NCI-H1694 (cell line): Measurements from ENCODE around the gene EFCC1.
A peak's percentile ranks its signal among the peaks of the same experiment; 100 is the strongest.
"Not testable (repeated sequence)": the region's sequence is repeated elsewhere in the genome, so short reads cannot be mapped to it uniquely, and the experiment has no call there.

Experiments
- DNase-seq: peaks from one replicate; lab custom pipeline; 2025; lab: John Stamatoyannopoulos, UW

The EFCC1 gene

GRCh38 chr3:129054605-129055104 is 53.6 kb downstream of the EFCC1 start:
- DNase-seq: no peak

GRCh38 chr3:129056451-129057173 is 55.5 kb downstream of the EFCC1 start:
- no peak for DNase-seq

DNA sequence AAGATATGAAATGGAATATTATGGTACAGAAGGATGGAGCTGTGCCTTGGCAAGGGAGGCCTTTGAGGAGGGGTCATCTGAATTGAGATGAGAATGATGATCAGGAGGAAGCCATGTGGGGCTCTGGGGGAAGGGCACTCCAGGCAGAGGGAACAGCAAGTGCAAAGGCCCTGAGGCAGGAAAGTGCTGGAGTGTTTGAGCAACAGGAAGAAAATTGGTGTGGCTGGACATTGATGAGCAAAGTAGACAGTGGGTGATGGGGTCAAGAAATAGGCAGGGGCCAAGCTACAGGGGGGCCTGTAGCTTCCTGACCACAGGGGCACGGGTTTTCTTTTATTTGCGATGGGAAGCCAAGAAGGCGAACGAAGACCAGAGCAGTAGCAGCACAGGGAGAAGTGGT is 56.1 kb downstream of the EFCC1 start:
- DNase-seq: no peak

GRCh38 chr3:129058441-129059200 is 57.5 kb downstream of the EFCC1 start:
- peak; percentile 95 for DNase-seq

DNA sequence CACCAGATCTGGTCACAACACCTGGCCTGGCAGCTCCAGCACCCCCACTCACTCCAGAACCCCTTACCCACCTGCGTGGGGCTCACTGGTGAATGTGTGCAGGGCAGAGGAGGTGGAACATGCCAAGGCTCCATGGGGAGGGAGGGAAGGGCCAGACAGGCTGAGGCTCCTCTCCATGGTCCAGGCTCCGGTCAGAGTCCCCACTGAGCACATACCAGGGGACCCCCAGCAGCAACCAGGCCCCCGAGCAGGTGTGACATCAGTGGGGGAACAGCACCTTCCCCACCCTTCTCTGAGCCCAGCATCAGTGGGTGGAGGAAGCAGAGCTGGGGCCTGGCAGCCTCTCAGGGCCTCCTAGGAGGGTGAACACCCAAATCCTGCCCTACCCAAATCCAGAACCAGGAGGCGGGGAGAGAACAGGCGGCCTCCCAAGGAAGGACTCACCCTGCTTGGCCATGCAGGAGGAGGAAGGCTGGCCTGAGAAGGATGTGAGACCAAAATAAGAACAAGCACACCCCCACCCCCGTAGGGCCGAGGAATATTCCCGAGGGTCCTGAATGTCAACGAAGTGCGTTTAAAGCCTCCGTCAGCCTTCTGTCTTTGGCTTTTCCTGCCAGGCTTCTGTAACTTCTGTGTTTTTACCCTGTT is 58.3 kb downstream of the EFCC1 start:
- DNase-seq: no peak

GRCh38 chr3:129060276-129061022 is 59.3 kb downstream of the EFCC1 start, which contains the start of gene GP9:
Gene GP9, plus strand, starts transcription at chr3:129060779. Its CDS starts 961 bp downstream, at chr3:129061740.
- DNase-seq: no peak

- no peak for DNase-seq
Measured at GRCh38 chr3:129061023-129061887, 60.2 kb downstream of the EFCC1 start.

DNA sequence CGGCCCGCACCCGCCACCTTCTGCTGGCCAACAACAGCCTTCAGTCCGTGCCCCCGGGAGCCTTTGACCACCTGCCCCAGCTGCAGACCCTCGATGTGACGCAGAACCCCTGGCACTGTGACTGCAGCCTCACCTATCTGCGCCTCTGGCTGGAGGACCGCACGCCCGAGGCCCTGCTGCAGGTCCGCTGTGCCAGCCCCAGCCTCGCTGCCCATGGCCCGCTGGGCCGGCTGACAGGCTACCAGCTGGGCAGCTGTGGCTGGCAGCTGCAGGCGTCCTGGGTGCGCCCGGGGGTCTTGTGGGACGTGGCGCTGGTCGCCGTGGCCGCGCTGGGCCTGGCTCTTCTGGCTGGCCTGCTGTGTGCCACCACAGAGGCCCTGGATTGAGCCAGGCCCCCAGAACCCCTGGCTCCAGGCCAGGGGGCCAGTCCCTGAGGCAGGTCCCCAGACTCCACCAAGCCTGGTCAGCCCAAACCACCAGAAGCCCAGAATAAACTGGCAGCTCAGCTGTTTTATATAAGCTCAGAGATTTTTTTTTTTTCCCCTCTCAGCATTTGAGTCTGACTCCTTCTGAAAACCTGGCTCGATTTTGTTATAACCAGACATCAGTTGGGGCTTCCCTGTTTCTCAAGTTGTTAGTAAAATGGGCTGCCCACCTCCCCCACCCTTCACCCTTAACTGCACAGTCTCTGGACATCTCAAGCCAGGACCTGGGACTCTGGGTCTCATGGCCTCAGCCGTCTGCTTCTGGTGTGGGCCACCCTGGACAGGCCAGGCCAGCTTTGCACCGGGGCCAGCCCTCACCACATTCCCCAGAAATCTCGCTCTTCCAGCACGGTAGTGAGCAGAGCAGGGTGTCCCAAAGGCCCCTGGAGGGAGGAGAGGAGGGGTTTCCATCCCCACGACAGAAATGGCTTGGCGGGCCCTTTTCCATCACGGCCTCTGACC is 61.1 kb downstream of the EFCC1 start:
- no peak for DNase-seq

- DNase-seq: no peak
Measured at GRCh38 chr3:129063091-129063640, 62.1 kb downstream of the EFCC1 start.

DNA sequence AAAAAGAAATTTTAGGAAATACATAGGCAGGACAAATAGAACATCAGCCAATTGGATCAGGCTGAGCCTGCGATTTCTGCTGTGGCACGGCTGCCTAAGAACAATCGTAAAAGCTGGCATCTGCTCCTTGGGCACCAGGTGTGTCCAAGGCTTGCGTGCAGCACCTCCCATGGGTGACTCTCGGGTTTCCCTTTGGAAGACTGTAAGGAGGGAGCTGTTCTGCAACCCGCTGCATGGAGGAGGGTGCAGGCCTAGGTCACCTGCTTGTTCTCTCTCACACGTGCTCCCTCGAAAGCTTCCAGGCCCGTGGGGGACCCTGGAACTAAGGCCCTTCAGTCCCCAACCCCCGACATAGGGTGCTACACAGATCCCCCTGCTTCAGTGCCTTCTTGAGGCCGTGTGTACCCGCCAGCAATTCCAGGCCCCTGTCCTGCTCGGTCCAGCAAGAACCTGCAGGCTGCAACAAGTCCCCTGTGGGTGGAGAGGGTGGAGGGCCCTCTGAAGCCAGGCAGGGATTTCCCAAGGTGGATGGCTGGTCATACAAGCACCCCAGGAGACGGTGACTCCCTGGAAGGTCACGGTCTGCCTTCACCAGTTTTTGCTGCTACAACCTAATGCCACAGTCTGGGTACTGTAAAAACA is 62.9 kb downstream of the EFCC1 start:
- DNase-seq: no peak

DNA sequence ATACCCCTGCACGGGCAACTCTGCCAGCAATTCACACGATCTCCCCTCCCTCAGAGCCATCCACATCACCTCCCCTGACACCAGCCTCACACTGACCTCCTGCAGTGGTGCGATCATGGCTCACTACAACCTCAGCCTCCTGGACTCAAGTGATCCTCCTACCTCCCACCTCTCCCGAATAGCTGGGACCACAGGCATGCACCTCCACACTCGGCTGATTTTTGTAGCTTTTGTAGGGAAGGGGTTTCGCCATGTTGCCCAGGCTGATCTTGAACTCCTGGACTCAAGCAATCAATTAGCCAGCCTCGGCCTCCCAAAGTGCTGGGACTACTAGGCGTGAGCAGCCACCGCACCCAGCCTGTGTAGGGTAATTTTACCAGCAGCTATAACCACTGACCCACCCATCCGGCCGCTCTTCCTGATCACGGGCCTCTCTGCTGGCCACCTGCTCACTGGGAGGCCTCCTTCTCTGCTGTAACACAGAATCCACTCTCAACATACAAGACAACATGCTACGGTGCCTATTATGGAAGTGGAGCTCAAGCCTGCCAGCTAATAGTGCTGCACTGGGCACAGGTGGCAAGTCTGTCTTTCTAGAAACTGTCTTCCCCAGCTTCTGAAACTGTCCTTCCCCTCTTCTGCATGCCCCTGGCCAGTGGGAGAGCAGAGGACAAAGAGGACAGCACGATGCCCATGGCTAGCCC is 64.1 kb downstream of the EFCC1 start:
- no peak for DNase-seq

- DNase-seq: no peak
Measured at GRCh38 chr3:129065720-129066073, 64.6 kb downstream of the EFCC1 start.

DNA sequence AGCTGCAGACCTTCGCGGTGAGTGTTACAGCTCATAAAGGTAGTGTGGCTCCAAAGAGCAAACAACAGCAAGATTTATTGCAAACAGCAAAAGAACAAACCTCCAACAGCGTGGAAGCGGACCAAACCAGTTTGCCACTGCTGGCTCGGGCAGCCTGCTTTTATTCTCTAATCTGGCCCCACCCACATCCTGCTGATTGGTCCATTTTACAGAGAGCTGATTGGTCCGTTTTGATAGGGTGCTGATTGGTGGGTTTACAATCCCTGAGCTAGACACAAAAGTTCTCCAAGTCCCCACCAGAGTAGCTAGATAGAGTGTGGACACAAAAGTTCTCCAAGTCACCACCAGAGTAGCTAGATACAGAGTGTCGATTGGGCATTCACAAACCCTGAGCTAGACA is 66.6 kb downstream of the EFCC1 start:
- DNase-seq: not testable (repeated sequence)

GRCh38 chr3:129068291-129068886 is 67.3 kb downstream of the EFCC1 start:
- DNase-seq: no peak

GRCh38 chr3:129069313-129070085 is 68.4 kb downstream of the EFCC1 start:
- DNase-seq: not testable (repeated sequence)

DNA sequence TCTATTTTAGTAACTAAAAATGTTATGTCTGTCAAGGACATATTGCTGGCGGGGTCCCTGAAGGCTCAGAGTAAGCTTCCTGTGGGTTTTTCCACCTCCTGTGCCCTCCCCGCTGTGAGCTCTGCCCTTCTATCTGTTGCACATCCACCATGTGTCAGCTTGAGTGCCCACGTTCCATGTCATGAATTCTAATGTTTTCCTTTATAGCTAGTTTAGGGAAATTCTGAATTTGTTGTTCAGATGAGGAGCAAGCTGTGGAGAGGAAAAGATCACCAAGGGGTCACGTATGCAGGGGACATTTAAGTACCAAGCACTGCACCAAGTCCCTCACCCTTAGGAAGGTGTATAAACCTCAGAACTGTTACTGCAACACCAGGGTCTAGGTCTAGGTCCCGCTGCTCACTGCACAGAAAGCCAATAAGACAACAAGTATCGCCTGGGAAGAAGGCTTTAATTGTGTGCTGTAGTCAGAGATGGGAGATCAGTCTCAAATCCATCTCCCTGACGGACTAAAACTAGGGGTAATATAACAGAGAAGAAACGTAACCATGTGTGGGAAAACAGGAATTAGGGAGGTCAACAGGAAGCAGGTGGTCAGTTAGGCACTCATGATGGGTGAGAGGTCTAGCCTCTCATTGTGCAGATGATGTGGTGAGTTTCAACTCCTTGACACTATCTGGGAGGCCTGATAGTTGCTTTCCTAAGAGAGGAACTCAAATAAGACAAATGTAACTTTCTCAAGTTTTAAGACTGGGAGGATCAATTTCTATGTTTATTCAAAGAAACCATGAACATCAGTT is 69.2 kb downstream of the EFCC1 start:
- DNase-seq: no peak
